DMS153 treated with DMSO at 0.1 percent for 48 hours (cell line): ENCODE data around the gene POLN.

Experiments used
- DNase-seq: peaks from one replicate; lab custom pipeline; 2025; ENCODE audit not compliant: unreplicated experiment; lab: John Stamatoyannopoulos, UW

POLN gene

DNA sequence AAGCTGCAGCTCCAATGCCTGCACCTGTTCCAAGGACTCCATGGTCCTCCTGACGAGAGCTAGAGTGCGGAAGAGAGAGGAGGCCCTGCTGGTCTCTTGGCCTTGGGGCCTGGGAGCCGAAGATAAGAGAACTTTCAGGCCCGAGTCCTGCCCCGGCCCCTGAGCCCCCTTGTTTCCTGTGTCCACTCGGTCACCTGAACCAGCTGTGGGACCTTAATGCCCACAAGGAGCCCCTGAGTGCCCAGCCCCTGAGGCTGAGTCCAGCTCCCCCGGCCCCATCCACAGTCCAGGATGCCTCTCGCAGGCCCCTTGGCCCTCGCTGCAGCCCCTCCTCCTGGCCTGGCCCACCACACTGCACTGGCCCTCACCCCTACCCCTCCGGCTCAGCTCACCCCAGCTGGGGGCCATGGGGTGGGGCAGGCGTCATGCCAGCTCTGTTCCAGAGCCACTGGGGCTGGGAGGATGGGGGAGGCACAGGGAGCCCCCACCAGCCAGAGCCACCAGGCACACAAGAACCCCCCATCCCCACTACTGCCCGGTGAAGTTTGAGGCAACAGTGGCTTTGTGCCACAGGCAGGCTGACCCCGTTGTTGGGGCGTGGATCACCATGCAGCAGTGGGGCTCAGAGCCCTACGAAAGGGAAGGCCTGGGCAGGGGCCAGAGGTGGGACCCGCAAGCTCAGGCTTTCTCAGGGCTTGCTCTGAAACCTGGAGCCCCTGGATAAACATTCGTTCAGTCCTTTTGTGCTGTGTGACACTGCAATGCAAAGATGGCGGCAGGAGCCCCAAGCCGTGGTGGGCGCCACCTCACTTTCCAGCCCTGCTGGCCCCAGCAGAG is 168.7 kb downstream of the POLN start:
- no peak for DNase-seq

DNA sequence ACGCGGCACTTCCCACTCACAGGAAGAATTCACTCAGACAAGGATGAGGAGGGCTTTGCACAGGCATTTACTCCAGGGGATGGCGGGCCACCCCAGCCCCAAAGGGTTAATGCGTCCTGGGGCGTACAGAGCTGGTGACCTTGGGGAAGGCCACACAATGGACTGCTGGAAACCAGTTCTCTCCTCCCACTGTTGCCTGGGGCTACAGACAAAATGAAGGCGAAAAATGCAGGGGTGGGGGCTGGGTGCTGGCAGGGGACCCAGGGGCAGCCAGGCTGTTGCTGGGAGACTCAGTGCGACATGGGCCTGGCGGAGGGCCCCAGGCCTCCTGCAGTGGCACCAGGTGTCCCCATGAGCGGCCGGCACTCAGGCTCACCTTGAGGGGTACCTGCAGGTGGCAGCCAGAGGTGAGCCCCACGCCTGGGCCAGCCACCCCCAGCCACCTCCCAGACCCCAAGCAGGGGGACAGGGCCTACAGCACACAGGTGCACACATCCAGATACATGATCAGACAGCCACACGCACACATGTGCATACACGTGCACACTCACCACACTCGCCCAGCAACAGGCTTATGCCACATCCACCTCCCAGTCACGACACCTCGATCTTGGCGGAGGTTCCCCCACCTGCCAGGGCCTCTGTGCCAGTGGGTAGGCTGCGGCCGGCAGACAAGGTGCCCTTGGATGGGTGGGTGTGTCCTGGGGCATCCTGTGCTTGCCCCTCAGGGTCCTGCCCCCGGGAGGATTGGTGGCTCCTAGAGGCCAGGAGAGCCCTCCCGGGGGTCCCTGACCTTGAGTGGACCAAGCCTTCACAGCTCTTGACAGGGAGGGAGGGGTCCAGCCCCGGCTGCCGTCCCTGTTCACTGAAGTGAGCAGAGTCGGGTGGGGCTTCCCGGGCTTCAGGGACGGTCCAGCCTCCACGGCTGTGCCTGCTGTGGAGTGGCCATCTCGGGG is 169.7 kb downstream of the POLN start:
- no peak for DNase-seq

DNA sequence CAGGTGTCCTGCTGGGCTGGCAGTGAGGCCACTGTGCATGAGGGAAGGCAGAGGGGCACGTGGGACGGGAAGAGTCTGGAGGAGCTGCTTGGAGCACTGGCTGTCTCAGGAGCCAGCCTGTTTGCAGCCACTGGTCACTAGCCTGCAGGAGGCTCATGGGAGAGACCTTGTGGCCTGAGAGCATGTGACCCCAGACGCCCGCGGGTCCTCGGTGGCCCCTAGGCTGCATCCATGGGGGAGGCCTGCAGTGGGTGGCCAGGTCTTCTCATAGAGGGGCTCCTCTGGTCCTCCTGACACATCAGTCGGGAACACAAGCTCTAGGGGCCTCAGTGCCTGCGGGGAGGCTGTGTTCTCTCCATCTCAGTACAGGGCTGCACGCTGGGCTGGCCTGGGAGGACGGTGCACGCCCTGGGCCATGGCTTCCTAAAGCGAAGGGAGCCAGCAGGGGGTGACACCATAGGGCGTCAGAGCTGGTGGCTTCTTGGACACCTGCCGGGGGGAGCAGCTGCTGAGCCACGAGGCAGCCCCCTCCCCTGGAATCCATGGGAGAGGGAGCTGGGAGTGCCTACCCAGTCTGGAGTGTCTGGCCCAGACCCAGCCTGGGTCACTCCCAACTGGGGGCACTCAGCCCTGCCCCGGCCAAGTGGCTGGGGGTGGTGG is 170.5 kb downstream of the POLN start:
- no peak for DNase-seq

DNA sequence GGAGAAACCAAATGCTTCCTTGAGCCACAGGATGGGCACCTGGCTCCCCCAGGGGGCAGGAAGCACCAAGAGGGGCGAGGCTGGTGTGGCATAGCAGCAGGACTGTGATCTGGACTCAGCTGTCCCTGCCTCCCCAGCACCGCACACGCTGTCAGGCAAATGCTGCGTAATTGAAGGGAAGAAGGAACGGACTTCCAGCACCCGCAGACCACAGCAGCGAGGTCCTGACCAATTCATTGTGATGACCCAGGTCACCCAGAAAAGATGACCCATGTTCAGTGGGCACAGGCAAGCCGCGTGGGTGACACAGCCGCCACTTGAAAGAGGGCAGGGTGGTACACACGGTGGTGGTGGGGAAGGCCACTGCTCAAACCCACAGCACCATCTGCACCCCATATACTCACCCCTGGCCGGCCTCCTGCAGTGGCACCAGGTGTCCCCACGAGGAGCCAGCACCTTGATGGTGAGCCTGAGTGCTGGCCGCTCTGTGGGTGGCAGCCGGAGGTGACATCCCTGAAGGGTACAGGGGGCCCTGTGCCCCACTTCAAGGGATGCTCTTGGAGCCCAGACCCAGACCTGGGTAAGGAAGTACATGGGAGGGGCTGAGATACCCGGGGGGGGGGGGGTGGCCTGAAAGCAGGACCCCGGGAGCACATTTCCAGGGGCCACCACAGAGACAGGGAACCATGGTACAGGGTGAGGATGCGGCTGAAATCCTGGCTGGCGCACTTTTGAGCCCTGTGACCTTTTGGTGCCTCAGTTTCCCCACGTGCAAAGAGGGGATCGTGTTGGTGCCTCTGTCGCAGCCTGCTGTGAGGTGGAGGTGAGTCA is 171.3 kb downstream of the POLN start:
- DNase-seq: no peak

DNA sequence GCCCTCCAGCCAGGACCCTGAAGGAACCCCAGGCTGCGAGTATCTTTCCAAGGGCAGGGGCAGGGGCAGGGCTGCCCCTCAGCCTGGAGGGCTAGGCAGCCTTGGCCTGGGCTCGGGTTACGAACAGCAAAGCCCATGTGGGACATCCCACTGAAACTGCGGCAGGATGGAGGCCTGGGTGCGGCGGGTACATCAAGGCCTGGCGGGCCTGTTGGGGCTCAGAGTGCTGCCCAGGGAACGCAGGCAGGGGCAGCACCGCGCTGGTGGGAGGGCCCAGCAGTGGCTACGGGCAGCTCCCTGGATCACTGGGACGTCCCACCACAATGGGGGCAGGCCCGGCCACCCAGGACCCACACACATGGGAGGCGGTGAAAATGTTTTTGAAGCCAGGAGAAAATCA is 171.9 kb downstream of the POLN start:
- DNase-seq: no peak

DNA sequence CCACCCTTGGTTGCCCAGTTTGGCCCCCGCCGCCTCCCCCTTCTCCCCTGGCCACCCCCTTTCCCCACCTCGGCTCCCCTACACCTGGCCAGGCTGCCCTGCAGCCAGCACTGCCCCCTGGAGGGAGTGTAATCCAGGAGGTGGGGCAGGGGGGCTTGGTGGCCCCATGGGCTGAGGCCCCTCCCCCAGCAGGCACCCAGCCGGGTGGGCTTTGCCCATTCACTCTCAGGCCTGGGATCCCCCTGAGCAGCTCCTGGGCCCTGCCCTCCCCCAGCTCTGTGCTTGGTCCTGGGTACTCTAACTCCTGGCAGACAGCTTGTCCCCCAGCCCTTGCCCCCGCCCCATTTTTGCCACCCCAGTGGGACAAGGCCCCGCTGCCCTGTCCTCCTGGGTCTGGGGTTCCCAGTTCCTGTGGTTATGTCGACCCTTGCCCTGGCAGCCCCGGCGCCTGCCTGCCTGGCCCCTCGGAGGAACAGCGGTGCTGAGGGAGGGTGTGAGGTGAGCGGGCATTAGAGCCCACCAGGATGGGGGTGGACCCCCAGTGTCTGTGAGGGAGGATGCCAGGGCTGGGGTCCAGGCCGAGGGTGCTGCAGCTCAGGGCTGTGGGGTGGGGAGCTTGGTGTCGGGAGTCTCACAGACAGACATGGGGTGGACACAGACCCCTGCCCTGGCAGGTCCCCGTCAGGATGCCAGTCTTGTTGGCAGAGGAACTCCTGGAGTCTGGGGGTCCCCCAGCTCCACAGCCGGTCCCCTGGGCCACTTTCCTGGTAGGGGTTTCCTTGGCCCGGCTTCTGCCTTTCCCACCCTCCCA is 172.6 kb downstream of the POLN start:
- DNase-seq: no peak

DNA sequence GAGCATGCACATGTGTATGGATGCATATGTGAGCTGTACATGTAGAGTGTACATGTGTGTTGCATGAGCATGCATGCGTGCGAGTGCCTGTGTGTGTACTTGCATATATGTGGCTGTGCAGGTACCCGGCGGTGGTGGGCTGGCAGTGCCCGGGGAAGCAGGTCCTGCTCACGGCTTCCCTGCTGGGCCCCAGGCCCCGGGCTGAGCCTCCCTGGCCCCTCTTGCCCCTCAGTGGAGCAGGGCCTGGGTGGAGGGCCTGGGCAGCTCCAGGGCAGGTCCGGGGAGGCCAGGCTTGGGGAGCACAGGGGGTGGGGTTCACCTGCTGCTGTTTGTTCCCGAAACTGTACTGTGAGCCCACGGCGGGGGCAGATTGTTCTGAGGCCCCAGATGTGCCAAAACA is 173.4 kb downstream of the POLN start:
- no peak for DNase-seq

DNA sequence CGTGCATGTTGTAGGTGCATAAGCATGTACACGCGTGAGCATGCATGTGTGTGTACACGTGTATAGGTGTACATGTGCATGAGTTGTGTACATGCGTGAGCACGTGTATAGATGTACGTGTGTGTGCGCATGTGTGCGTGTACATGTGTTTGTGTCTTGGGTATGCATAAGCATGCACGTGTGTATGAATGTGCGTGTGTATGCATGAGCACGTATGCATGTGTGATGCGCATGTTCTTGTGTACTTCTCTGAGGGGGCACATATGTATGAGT is 173.8 kb downstream of the POLN start:
- DNase-seq: no peak

DNA sequence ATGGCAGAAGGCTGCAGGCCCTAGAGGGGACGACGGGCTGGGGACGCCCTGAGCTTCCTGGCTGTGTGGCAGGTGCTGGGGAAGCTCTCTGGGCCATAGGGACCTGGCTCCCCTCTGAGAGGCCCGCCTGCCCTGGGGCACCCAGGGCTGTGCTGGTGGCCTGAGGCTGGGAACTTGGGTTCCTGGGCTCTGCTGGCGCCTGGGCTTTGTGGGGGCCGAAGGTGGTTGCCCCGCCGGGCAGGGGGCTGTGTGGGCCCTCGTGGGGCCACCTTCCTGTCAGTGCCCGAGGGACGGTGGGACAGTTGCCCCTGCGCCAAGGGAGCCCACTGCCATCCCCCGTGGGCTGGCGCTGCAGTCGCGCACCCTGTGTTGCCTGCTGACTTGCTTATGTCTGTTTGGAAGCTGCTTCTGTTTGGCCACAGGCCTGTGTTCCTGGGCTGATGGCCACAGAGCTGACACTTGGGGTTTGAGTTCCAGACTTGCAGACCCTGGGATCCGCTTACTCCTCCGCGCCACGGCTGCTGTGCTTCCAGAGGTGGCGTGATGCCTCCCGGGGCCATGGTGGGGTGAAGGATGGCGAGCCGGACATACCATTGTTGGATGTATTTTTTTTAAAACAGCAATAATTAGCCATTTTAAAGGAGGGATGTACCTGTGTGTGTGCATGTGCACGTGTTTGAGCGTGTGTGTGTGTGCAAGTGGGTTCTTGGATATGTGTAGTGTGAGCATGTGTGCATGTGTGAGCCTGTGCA is 174.3 kb downstream of the POLN start:
- no peak for DNase-seq

DNA sequence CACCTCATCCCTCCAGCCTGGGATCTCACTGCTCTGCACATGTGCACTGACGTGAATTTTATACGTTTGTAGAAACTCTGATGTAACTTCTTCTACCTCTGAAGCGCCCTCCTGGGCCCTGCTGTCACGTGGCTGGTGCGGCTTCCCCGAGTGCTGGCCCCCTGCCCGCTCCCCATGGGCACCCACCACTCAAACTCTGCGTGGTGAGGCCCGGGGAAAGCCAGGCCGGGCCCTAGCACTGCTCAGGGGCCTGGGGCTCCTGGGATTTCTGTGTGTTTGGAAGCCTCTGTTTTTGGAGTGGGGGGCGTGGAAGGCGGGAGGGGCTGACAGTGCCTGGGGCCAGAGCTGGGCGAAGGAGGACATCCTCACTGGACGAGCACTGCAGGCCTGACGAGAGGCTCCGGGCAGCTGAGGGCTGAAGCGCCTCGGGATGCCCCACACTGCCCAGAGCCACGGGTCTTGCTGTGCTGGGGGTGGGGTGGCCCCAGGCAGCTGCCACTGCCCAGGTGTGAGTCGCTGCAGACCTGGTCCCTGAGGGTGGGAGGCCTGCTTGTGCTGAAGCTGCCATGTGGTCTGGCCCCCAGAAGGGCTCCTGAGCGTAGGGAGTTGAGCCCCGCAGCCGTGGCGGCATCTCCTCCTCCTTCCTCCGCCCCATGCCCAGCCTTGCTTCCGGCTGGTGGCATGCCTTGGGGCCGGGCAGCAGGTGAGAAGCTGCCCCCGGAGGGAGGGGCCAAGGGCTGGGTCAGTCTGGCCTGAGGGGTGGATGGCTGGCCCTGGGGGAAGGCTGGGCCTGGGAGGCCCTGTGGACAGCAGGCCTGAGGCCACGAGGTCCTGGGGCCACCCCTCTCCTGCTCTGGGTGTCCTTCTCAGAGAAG is 175.1 kb downstream of the POLN start:
- DNase-seq: no peak

DNA sequence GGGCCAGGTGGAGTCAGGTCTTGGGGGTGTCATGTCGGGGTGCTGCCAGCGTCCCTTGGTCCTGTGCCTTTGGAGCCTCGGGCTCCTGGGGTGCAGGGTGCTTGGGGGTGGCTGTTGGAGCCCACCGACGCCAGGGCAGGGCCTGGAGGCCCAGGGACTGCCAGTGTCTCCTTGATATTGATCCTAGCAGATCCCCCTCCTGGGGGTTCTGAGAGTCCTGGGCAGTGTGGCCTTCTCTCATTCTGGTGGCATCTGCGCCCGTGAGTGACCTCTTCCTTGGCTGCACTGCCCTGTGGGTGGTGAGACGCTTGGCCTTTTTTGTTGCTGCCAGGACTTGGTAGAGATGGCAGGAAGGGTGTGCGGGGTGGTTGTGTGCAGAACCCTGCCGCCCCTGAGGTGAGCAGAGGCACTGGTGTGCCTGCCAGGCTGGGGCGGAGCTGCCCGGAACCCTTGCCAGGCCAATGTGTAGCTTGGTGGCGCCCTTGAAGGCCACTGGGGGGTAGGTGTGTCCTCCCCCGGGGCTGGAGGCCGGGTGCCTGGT is 175.8 kb downstream of the POLN start:
- no peak for DNase-seq

DNA sequence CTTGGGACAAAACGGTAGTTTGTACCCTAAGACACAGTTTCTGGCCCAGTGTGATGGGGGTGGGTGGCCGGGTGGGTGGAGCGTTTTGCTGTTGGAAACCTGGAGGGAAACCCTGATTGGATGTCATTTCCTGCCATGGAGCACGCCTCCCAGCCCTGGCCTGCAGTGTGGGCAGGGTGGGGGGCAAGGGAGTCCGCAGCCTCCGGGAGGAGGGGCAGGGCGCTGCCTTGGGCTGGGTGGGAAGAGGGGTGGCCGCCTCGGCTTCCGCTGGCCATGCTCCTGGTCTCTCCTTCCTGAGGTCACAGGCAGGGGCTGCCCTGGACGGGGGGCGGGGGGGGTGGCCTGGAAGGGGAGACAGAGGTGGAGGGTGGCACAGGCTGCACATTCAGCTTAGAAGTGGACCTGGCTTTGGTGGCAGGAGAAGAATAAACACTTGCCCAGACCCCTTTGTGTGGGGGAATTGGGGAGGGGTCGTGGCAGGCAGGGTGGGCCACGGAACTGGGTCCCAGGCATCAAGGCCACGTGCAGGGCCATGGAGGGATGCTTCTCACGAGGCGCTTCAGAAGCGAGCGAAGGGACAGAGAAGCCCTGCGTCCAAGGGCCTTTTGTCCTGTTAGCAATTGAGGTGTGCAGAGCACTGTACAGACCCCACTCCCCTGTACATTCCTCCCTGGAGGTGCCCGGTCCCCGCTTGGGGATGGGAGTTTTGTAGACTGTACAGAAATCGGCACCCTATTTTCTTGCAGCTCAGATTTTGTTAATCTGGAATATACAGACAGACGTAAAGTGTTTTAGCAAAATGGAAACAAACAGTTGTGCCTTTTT is 176.6 kb downstream of the POLN start:
- DNase-seq: no peak

DNA sequence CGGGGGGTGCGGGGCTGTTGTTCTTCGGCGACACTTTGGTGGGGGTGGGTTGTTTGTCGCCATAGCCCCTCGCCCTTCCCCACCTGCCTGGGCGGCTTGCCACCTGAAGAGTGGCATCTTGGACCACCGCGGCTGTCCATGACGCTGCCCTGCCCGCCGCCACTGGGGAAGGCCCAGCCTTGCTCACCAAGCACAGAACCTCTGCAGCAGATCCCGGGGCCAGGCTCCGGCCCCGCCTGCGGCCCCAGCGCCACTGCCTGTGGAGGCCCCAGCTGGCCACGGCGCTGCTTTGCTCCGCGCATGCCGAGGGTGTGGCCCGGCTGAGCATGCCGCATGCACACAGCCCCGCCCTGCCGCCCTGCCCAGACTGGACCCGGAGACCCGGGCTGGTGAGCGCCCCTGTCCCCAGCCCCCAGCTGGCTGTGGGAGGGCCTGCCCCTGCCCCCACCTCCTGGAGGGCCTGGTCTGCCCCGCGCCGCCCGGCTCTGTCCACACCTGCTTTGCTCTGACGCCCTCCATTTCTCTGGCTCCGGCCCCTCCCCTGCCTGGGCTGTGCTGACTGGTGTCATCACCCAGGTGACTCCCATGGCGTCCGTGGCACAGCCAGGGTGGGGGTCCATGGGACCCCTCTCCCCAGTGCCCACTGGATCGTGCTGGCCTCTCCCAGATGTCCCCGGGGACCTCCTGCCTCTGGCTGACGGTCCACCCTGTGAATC is 177.5 kb downstream of the POLN start:
- DNase-seq: no peak

DNA sequence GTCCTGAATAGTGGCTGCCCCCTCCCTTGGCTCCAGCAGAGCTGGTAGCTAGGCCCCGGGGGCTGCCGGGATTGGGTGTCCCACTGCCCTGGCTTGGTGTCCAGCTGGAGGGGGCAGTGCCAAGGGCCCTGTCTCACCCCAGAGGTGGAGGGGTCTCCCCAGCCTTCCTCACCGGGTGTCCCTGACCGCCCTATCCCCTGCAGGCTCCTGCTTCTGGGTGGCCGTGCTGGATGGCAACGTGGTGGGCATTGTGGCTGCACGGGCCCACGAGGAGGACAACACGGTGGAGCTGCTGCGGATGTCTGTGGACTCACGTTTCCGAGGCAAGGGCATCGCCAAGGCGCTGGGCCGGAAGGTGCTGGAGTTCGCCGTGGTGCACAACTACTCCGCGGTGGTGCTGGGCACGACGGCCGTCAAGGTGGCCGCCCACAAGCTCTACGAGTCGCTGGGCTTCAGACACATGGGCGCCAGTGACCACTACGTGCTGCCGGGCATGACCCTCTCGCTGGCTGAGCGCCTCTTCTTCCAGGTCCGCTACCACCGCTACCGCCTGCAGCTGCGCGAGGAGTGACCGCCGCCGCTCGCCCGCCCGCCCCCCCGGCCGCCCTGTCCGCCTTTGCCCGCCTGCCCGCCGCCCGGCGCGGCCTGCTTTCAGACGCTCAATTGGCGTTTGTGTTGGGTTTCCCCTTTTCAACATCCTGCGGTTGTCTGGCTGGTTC is 178.2 kb downstream of the POLN start:
- no peak for DNase-seq

DNA sequence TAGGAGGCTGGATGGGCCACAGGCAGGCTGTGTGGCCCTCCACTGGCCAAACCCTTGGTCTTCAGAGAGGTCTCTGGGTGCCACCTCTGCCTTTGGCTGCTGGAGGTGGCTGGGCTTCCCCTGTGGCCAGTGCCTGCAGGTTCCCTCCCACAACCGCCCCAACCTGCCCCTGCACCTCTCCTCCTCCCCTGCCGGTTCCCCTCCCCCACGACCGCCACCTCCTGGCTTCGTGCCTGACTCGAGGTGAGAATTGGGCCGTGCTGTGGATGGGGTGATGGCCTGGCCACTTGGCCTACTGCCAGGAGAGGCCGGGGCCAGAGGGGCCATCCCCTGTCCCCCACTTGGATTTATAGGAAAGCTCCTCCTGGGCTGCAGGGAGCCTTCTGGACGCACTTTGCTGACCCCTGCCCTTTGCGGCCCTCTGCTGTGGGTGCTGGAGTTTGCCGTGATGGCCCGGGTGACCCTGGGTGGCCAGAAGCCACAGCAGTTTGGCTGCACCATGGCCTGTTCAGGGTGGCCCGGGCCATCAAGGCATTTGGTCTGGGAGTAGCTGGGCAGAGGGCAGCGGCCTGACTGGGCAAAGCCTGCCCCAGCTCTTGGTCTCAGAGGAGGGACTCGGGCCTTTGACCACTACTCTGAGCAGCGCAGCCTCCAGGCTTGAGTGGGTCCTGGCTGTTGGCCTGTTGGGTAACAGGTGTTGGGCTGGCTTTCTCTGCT is 179.0 kb downstream of the POLN start:
- DNase-seq: no peak
